Lung (tissue), 12 donors: ENCODE data around the gene CFAP45. TPM values are rescaled to one million over a fixed set of nuclear protein-coding genes. Genes with fewer than 3 reads are reported as not detected.

Experiments
- ATAC-seq: fragments of 200-7000 bp; cut with Tn5 transposase; one replicate; pipeline ENCODE4 v1.9.1; 2020; ENCODE audit warnings: moderate number of reproducible peaks; ENCODE audit not compliant: insufficient read depth, low FRiP score
- DNase-seq, 3 donors: peaks; one replicate each; pipeline ENCODE4 v3.0.0-alpha.2; 2013 to 2017
- H3K27ac ChIP-seq, 2 donors: one replicate each; pipeline ENCODE4 v1.5.1; 2013; ENCODE audit warnings: mild to moderate bottlenecking in 2 of 2, moderate library complexity in 2 of 2, control low read depth in 1 of 2, inconsistent platforms in 1 of 2, low read depth in 1 of 2, low read length in 1 of 2
- H3K27me3 ChIP-seq, 3 donors: one replicate each; pipeline ENCODE4 v1.5.1; 2013; ENCODE audit warnings: low read length in 2 of 3; ENCODE audit not compliant: control insufficient read depth in 3 of 3, insufficient read depth in 3 of 3
- H3K36me3 ChIP-seq, 4 donors: one replicate each; pipeline ENCODE4 v1.5.1; 2013; ENCODE audit warnings: low read length in 4 of 4, mild to moderate bottlenecking in 1 of 4, moderate library complexity in 1 of 4; ENCODE audit not compliant: control insufficient read depth in 4 of 4, insufficient read depth in 4 of 4
- H3K4me1 ChIP-seq, 5 donors: one replicate each; pipeline ENCODE4 v1.5.1; 2013; ENCODE audit warnings: low read length in 5 of 5, mild to moderate bottlenecking in 2 of 5, moderate library complexity in 1 of 5; ENCODE audit not compliant: control insufficient read depth in 5 of 5, insufficient read depth in 5 of 5
- H3K4me3 ChIP-seq: one replicate; pipeline ENCODE4 v1.5.1; 2013; ENCODE audit warnings: mild to moderate bottlenecking, control low read depth, moderate library complexity
- H3K9ac ChIP-seq, 2 donors: one replicate each; pipeline ENCODE4 v1.5.1; 2013; ENCODE audit warnings: low read length in 2 of 2, control low read depth in 1 of 2; ENCODE audit not compliant: insufficient read depth in 1 of 2
- H3K9me3 ChIP-seq, 4 donors: one replicate each; pipeline ENCODE4 v1.5.1; 2013; ENCODE audit warnings: low read length in 3 of 4, mild to moderate bottlenecking in 1 of 4, moderate library complexity in 1 of 4; ENCODE audit not compliant: control insufficient read depth in 4 of 4, insufficient read depth in 3 of 4
- WGBS, 2 donors: extraction: QIAGEN DNeasy Blood & Tissue Kit; methylation state at CpG; one replicate each; pipeline ENCODE4 v1.1.7; 2013; 5-methylcytosine and 5-hydroxymethylcytosine counted together
- polyA plus RNA-seq, 2 donors: library from polyadenylated mRNA; stranded (reverse); fragments of 200-250 nt; gene quantifications; one replicate each; pipeline ENCODE4 v1.2.1, GENCODE V29; 2013
- total RNA-seq, 2 donors: library from RNA; depleted of rRNA in 1 of 2; stranded (reverse); fragments of >200 nt in 1 of 2; gene quantifications; one replicate each; pipeline ENCODE4 v1.2.1, GENCODE V29; 2014 to 2021
- TF ChIP-seq, protein P1 (sequence below): IDR thresholded peaks from 2 replicates; pipeline ENCODE4 v1.5.1; 2012; ENCODE audit warnings: mild to moderate bottlenecking; ENCODE audit errors: control extremely low read depth, extremely low read depth
- donor health status: control.
- donor health status: control.
- donor health status: Bipolar disorder and iron deficiency.
- donor health status: healthy.
- donor health status: DM: yes; HTN: yes; CAD: no.

Gene CFAP45
- total and polyA plus RNA-seq, 4 donors = 9.4 to 29.5 (median 13.1) TPM

- H3K4me3 ChIP-seq = no peak overlapping the region
- TF ChIP-seq, protein P1, sequence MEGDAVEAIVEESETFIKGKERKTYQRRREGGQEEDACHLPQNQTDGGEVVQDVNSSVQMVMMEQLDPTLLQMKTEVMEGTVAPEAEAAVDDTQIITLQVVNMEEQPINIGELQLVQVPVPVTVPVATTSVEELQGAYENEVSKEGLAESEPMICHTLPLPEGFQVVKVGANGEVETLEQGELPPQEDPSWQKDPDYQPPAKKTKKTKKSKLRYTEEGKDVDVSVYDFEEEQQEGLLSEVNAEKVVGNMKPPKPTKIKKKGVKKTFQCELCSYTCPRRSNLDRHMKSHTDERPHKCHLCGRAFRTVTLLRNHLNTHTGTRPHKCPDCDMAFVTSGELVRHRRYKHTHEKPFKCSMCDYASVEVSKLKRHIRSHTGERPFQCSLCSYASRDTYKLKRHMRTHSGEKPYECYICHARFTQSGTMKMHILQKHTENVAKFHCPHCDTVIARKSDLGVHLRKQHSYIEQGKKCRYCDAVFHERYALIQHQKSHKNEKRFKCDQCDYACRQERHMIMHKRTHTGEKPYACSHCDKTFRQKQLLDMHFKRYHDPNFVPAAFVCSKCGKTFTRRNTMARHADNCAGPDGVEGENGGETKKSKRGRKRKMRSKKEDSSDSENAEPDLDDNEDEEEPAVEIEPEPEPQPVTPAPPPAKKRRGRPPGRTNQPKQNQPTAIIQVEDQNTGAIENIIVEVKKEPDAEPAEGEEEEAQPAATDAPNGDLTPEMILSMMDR = no peak
- WGBS, 2 donors = 62 to 74% methylated on average over 13 of the region's 13 CpGs
- H3K4me1 ChIP-seq = peaks cover 0 to 8% (median 0%) of the 10 kb centered on the region in 5 donors
- H3K9ac ChIP-seq = no peak overlapping the region
- H3K27ac ChIP-seq = no peak overlapping the region
- H3K27me3 ChIP-seq = no peaks in the 10 kb centered on the region
- ATAC-seq (no peak), DNase-seq (no peak)
- no peaks in the 10 kb centered on the region for H3K9me3 ChIP-seq
- no peaks in the 10 kb centered on the region for H3K36me3 ChIP-seq
Observed at GRCh38 chr1:159845751-159846629, 54.0 kb downstream of the CFAP45 start.

DNA sequence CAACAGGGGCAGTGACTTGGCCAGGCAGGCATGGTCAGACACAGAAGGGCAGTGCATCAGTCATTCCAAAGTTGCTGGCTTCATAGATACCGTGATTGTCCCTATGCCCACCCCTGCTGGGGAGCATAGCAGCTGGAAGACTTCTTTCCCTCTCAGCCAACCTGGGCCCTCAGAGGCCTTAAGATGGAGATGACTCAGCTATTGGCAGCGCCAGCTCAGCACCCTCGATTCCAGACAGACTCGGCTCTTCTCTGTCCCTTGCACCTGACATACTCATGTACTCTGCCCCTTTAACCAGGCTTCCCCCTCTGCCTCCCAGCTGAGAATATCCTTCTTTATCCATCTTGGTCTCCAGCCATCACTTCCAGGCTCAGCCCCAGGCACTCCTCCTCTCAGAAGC, 56.5 kb downstream of the CFAP45 start:
- TF ChIP-seq, protein P1 = no peak
- H3K27me3 ChIP-seq = no peaks in the 10 kb centered on the region
- peaks cover 0 to 8% (median 0%) of the 10 kb centered on the region in 5 donors for H3K4me1 ChIP-seq
- ATAC-seq (no peak), DNase-seq (no peak)
- H3K27ac ChIP-seq = no peak overlapping the region
- WGBS, 2 donors = 77 to 85% methylated on average over 4 of the region's 4 CpGs
- no peak overlapping the region for H3K4me3 ChIP-seq
- H3K9me3 ChIP-seq = no peaks in the 10 kb centered on the region
- H3K9ac ChIP-seq = no peak overlapping the region
- no peaks in the 10 kb centered on the region for H3K36me3 ChIP-seq

- Histone ChIP-seq H3K36me3 (no peaks in the 10 kb centered on the region), H3K4me3 (no peak overlapping the region), H3K9me3 (no peaks in the 10 kb centered on the region), H3K27ac (no peak overlapping the region), H3K9ac (no peak overlapping the region), H3K4me1 (peaks cover 0 to 8% (median 0%) of the 10 kb centered on the region in 5 donors), H3K27me3 (no peaks in the 10 kb centered on the region)
- 80 to 87% methylated on average over 2 of the region's 2 CpGs for WGBS, 2 donors
- peak; percentile 40 to 65 (median 65) for DNase-seq
- no peak for ATAC-seq
- TF ChIP-seq, protein P1 = no peak
Observed at GRCh38 chr1:159841749-159842148, 58.2 kb downstream of the CFAP45 start.
